Retinal pigment epithelial cell (primary cell): ENCODE data around the gene ARSK.
A peak's percentile ranks its signal among the peaks of the same experiment; 100 is the strongest.

ENCODE experiments used
- DNase-seq: peaks from one replicate; pipeline ENCODE4 v3.0.0-alpha.2; 2010; ENCODE audit warnings: low read depth
- H3K4me3 ChIP-seq: 2 replicates; pipeline ENCODE4 v1.5.1; 2011; ENCODE audit warnings: mild to moderate bottlenecking, low read length, control low read depth, moderate library complexity
- CTCF ChIP-seq: conservative IDR thresholded peaks from 2 replicates; pipeline ENCODE4 v1.5.1; 2011; ENCODE audit warnings: low read depth, low read length, control low read depth, inconsistent platforms

Gene ARSK

GRCh38 chr5:95646569-95647431 lies 91.9 kb downstream of the ARSK start, which contains the start of gene RFESD:
TSS of gene RFESD (plus strand) at chr5:95646777. CDS start at chr5:95652272, 5,495 bp downstream.
- peak; percentile 11 for TF ChIP-seq CTCF
- peak within 1 kb of the TSS; percentile 66 for H3K4me3 ChIP-seq
- peak; percentile 75 for DNase-seq

- no peak for TF ChIP-seq CTCF
- no peak overlapping the region for H3K4me3 ChIP-seq
Observed at GRCh38 chr5:95647886-95648860, 93.3 kb downstream of the ARSK start.

GRCh38 chr5:95649274-95649673 lies 94.4 kb downstream of the ARSK start:
- TF ChIP-seq CTCF, result no peak
- DNase-seq, result no peak

More at GRCh38 chr5:95647886-95648860, 93.3 kb downstream of the ARSK start:
- DNase-seq, result no peak

GRCh38 chr5:95649842-95650620 lies 95.1 kb downstream of the ARSK start:
- DNase-seq, result no peak
- no peak overlapping the region for H3K4me3 ChIP-seq
- TF ChIP-seq CTCF, result no peak

More at GRCh38 chr5:95649274-95649673, 94.4 kb downstream of the ARSK start:
- H3K4me3 ChIP-seq, result no peak overlapping the region

GRCh38 chr5:95652849-95653248 lies 97.9 kb downstream of the ARSK start:
- no peak for DNase-seq
- no peak overlapping the region for H3K4me3 ChIP-seq
- no peak for TF ChIP-seq CTCF

GRCh38 chr5:95654196-95654595 lies 99.3 kb downstream of the ARSK start:
- no peak for DNase-seq
- no peak for TF ChIP-seq CTCF
- H3K4me3 ChIP-seq, result no peak overlapping the region
